ENCODE data around the gene ABHD17C. TPM values are rescaled to one million over a fixed set of nuclear protein-coding genes. Genes with fewer than 3 reads are reported as not detected.

Gene ABHD17C
- total and polyA plus RNA-seq, 2 experiments from 2014 or later: 2.1 to 8.3 TPM

DNA sequence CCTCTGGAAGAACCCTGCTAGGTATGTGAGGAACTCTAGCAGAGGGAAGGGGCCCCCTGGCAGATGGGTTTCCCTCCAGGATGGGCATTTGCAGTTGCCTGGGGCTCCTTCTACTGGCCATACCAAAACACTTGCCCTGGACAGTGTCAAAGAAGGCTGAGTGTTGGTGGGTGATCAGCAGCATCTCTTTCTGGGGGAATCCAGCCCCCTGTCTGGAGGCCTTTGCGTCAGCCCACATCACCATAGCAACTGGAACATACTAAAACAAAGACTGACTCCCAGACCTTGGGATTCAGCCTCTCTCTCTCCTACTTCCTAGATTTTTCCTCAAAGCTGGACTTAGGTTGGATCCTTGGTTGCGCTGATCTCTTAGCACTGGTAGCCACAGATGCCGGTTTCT lies 92.2 kb downstream of the ABHD17C start:
- Histone ChIP-seq H3K36me3 (ENCODE audit: low read depth) (peaks cover 29% of the 10 kb centered on the region), H3K4me3 (no peak overlapping the region), H3K9me2 (ENCODE audit: insufficient read depth) (no peaks in the 10 kb centered on the region), H3K27ac (peak overlapping the region; percentile 47), H4K20me1 (ENCODE audit: insufficient read depth) (0 out of 2 replicates have a peak, but pooled peaks cover 5% of the 10 kb centered on the region), H3K9me3 (ENCODE audit: low read depth) (no peaks in the 10 kb centered on the region), H3K4me2 (ENCODE audit: unreplicated experiment) (no peak overlapping the region), H3K4me1 (ENCODE audit: insufficient read depth) (peaks cover 16% of the 10 kb centered on the region), H3F3A (ENCODE audit: insufficient read depth) (peaks cover 95% of the 10 kb centered on the region), H3K79me2 (ENCODE audit: insufficient read depth) (0 out of 2 replicates have a peak, but pooled peaks cover 3% of the 10 kb centered on the region), H3K9ac (no peak overlapping the region), H2AFZ (no peak overlapping the region), H3K27me3 (replicated peaks; ENCODE audit: insufficient read depth) (no peaks in the 10 kb centered on the region)
- TF ChIP-seq EZH2 (IDR thresholded peaks at IDR 0.05; ENCODE audit: insufficient read depth, poor library complexity, severe bottlenecking): no peak
- no peak for TF ChIP-seq EZH2phosphoT487 (IDR thresholded peaks at IDR 0.05; ENCODE audit: insufficient read depth, low read depth)
- peak; percentile 31 for DNase-seq
- WGBS, 2 experiments (ENCODE audit: low coverage in 1 of 2, low lambda C conversion rate in 2 of 2, missing lambda C conversion rate in 2 of 2): 81 to 83% methylated on average over 3 of the region's 3 CpGs
- in situ Hi-C loops (cut with MboI): no loop called here

DNA sequence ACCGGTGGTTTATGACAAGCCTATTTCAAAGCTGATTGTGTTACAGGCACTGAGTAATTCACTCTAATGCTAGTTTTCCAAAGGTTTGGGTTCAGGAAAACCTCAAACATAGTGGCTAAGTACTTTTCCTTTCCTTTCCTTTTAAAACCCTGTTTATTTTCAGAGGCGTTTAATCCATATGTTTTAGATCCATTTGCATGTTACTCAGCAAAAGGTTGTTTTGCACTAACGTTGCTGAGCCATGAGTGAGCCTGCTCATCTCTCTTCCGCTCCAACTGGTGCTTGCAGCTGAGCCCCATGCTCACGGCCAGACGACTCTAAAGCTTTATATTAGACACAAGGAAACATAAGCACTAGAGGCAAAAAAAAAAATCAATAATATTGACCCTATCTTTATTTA lies 93.4 kb downstream of the ABHD17C start:
- Histone ChIP-seq H3K4me1 (ENCODE audit: insufficient read depth) (peaks cover 16% of the 10 kb centered on the region), H3K36me3 (ENCODE audit: low read depth) (peaks cover 38% of the 10 kb centered on the region), H4K20me1 (ENCODE audit: insufficient read depth) (no peaks in the 10 kb centered on the region), H3K9me3 (ENCODE audit: low read depth) (no peaks in the 10 kb centered on the region), H3F3A (ENCODE audit: insufficient read depth) (peaks cover 95% of the 10 kb centered on the region), H3K9ac (no peak overlapping the region), H2AFZ (no peak overlapping the region), H3K27me3 (replicated peaks; ENCODE audit: insufficient read depth) (no peaks in the 10 kb centered on the region), H3K79me2 (ENCODE audit: insufficient read depth) (no peaks in the 10 kb centered on the region), H3K4me2 (ENCODE audit: unreplicated experiment) (peak overlapping the region; percentile 16), H3K4me3 (no peak overlapping the region), H3K27ac (peak overlapping the region; percentile 32; the same call in 1 of the 2 replicates), H3K9me2 (ENCODE audit: insufficient read depth) (no peaks in the 10 kb centered on the region)
- 73 to 76% methylated on average over 6 of the region's 6 CpGs for WGBS, 2 experiments (ENCODE audit: low coverage in 1 of 2, low lambda C conversion rate in 2 of 2, missing lambda C conversion rate in 2 of 2)
- TF ChIP-seq EZH2phosphoT487 (IDR thresholded peaks at IDR 0.05; ENCODE audit: insufficient read depth, low read depth) (no peak), EZH2 (IDR thresholded peaks at IDR 0.05; ENCODE audit: insufficient read depth, poor library complexity, severe bottlenecking) (no peak)
- DNase-seq: peak; percentile 32
- in situ Hi-C loops (cut with MboI): no loop called here

DNA sequence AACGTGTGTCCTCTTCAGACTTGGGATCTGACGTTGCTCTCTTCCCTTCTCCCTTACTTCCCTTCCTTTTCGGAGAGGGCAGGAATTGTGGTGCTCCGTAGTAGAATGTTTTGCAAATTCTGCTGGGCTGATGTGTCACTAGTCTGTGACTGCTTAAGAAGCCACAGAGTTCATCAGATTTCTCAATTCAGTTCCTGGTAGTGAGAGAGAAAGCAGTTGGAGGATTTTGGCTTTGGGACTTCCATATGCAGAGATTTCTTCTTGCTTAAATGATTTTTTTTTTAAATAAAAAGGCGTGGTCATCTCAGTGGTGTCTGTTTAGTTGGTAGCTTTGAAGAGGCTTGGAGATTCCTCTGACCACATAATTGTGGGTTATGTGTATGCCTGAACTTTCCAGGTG lies 94.2 kb downstream of the ABHD17C start:
- H3K36me3 ChIP-seq (ENCODE audit: low read depth): peaks cover 42% of the 10 kb centered on the region
- H3K27ac ChIP-seq: peak overlapping the region; percentile 32
- H3K79me2 ChIP-seq (ENCODE audit: insufficient read depth): no peaks in the 10 kb centered on the region
- H3K4me1 ChIP-seq (ENCODE audit: insufficient read depth): peaks cover 16% of the 10 kb centered on the region
- no peaks in the 10 kb centered on the region for H3K9me3 ChIP-seq (ENCODE audit: low read depth)
- TF ChIP-seq EZH2 (IDR thresholded peaks at IDR 0.05; ENCODE audit: insufficient read depth, poor library complexity, severe bottlenecking) (no peak), EZH2phosphoT487 (IDR thresholded peaks at IDR 0.05; ENCODE audit: insufficient read depth, low read depth) (no peak)
- WGBS, 2 experiments (ENCODE audit: low coverage in 1 of 2, low lambda C conversion rate in 2 of 2, missing lambda C conversion rate in 2 of 2): 34 to 49% methylated on average over 5 of the region's 5 CpGs
- no peaks in the 10 kb centered on the region for H3K9me2 ChIP-seq (ENCODE audit: insufficient read depth)
- peaks cover 95% of the 10 kb centered on the region for H3F3A ChIP-seq (ENCODE audit: insufficient read depth)
- no peak overlapping the region for H3K4me3 ChIP-seq
- H4K20me1 ChIP-seq (ENCODE audit: insufficient read depth): no peaks in the 10 kb centered on the region
- DNase-seq: peak; percentile 75
- H3K4me2 ChIP-seq (ENCODE audit: unreplicated experiment): peak overlapping the region; percentile 16
- no peak overlapping the region for H3K9ac ChIP-seq
- in situ Hi-C loops (cut with MboI): no loop called here
- H2AFZ ChIP-seq: no peak overlapping the region
- no peaks in the 10 kb centered on the region for H3K27me3 ChIP-seq (replicated peaks; ENCODE audit: insufficient read depth)

DNA sequence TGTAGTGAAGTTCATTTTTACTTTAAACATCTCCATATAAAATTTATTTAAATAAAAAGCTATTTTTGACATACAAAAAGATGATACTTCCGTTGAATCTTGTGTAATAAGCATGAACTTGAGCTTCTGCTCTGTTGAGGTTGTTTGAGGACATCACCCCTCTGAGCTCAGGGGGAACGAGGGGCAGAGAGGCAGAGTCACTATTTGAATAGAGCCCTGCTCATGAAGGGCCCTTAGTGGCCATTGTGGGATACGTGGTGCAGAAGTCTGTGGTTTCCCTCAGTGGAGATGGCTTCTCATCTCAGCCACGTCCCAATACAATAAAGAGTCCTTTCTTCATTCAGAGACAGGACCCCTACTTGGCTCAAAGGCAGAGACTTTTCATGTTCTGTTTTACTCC lies 94.7 kb downstream of the ABHD17C start:
- H3K9ac ChIP-seq: no peak overlapping the region
- H3K4me2 ChIP-seq (ENCODE audit: unreplicated experiment): no peak overlapping the region
- 73 to 80% methylated on average over 4 of the region's 4 CpGs for WGBS, 2 experiments (ENCODE audit: low coverage in 1 of 2, low lambda C conversion rate in 2 of 2, missing lambda C conversion rate in 2 of 2)
- TF ChIP-seq EZH2 (IDR thresholded peaks at IDR 0.05; ENCODE audit: insufficient read depth, poor library complexity, severe bottlenecking) (no peak), EZH2phosphoT487 (IDR thresholded peaks at IDR 0.05; ENCODE audit: insufficient read depth, low read depth) (no peak)
- no peaks in the 10 kb centered on the region for H3K9me2 ChIP-seq (ENCODE audit: insufficient read depth)
- in situ Hi-C loops (cut with MboI): no loop called here
- H3K4me3 ChIP-seq: no peak overlapping the region
- DNase-seq: no peak
- H3K36me3 ChIP-seq (ENCODE audit: low read depth): peaks cover 44% of the 10 kb centered on the region
- H3F3A ChIP-seq (ENCODE audit: insufficient read depth): peaks cover 96% of the 10 kb centered on the region
- no peaks in the 10 kb centered on the region for H3K27me3 ChIP-seq (replicated peaks; ENCODE audit: insufficient read depth)
- H4K20me1 ChIP-seq (ENCODE audit: insufficient read depth): no peaks in the 10 kb centered on the region
- no peaks in the 10 kb centered on the region for H3K9me3 ChIP-seq (ENCODE audit: low read depth)
- peaks cover 16% of the 10 kb centered on the region for H3K4me1 ChIP-seq (ENCODE audit: insufficient read depth)
- no peak overlapping the region for H2AFZ ChIP-seq
- no peaks in the 10 kb centered on the region for H3K79me2 ChIP-seq (ENCODE audit: insufficient read depth)
- H3K27ac ChIP-seq: peak overlapping the region; percentile 32

DNA sequence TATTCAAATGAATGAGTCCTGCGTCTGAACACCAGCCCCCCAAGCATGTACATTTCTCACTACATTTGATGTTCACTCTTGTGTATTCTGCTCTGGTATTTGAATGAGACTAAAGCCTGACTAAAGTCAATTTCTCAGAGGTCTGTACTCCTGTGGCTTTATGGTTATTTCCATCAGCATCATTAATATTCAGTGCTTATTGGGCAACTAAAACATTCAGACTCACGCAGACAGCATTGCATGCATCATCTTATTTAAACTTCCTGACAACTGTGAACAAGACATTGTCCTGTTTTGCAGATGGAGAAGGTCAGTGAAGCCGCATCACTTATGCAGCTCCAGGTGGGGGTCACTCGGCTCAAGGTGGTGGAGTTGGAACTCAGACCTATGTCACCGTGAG lies 95.1 kb downstream of the ABHD17C start:
- Histone ChIP-seq H3K79me2 (ENCODE audit: insufficient read depth) (no peaks in the 10 kb centered on the region), H3K4me2 (ENCODE audit: unreplicated experiment) (no peak overlapping the region)

More for the DNA sequence above, 95.1 kb downstream of the ABHD17C start:
- H3K9ac ChIP-seq: no peak overlapping the region
- H3F3A ChIP-seq (ENCODE audit: insufficient read depth): peaks cover 96% of the 10 kb centered on the region
- peak overlapping the region; percentile 32 for H3K27ac ChIP-seq
- no peak for TF ChIP-seq EZH2phosphoT487 (IDR thresholded peaks at IDR 0.05; ENCODE audit: insufficient read depth, low read depth)
- no peak for TF ChIP-seq EZH2 (IDR thresholded peaks at IDR 0.05; ENCODE audit: insufficient read depth, poor library complexity, severe bottlenecking)
- no peaks in the 10 kb centered on the region for H3K27me3 ChIP-seq (replicated peaks; ENCODE audit: insufficient read depth)
- H3K36me3 ChIP-seq (ENCODE audit: low read depth): peaks cover 45% of the 10 kb centered on the region
- peaks cover 16% of the 10 kb centered on the region for H3K4me1 ChIP-seq (ENCODE audit: insufficient read depth)
- no peak overlapping the region for H3K4me3 ChIP-seq
- no peak for DNase-seq
- H4K20me1 ChIP-seq (ENCODE audit: insufficient read depth): no peaks in the 10 kb centered on the region
- WGBS, 2 experiments (ENCODE audit: low coverage in 1 of 2, low lambda C conversion rate in 2 of 2, missing lambda C conversion rate in 2 of 2): 91 to 97% methylated on average over 5 of the region's 5 CpGs
- in situ Hi-C loops (cut with MboI): no loop called here
- H2AFZ ChIP-seq: no peak overlapping the region
- H3K9me3 ChIP-seq (ENCODE audit: low read depth): no peaks in the 10 kb centered on the region
- H3K9me2 ChIP-seq (ENCODE audit: insufficient read depth): no peaks in the 10 kb centered on the region

Data from GM23248 (cell line).